ENCODE data around the gene CYTIP. TPM values are rescaled to one million over a fixed set of nuclear protein-coding genes. Genes with fewer than 3 reads are reported as not detected.
A peak's percentile ranks its signal among the peaks of the same experiment; 100 is the strongest.

The CYTIP gene
- 0.38 TPM in 1 of 3 replicates, not detected in the others for total RNA-seq

- Mint-ChIP-seq H3K27me3 (ENCODE audit: low read depth) (peaks cover 15% of the 10 kb centered on the region), H3K36me3 (no peaks in the 10 kb centered on the region), H3K27ac (no peak within 1 kb of the TSS), H3K4me3 (no peak within 1 kb of the TSS), H3K4me1 (peaks cover 7% of the 10 kb centered on the region), H3K9me3 (no peaks in the 10 kb centered on the region)
- DNase-seq (ENCODE audit: low spot score in 2 of 2, unreplicated experiment in 2 of 2): no peak
- no peak for TF ChIP-seq CTCF (IDR thresholded peaks at IDR 0.05; ENCODE audit: unreplicated experiment)
These were observed at the start of gene CYTIP for GRCh38 chr2:157443795-157444640. Gene CYTIP, minus strand, starts transcription at chr2:157444089. Its CDS starts 69 bp downstream, at chr2:157444020.

GRCh38 chr2:157492189-157492773 is 48.4 kb upstream of the CYTIP start:
- peaks cover 37% of the 10 kb centered on the region for H3K27me3 Mint-ChIP-seq (ENCODE audit: low read depth)
- no peak overlapping the region for H3K4me3 Mint-ChIP-seq
- peak; percentile 23 to 68 for DNase-seq (ENCODE audit: low spot score in 2 of 2, unreplicated experiment in 2 of 2)
- H3K27ac Mint-ChIP-seq: no peak overlapping the region
- no peaks in the 10 kb centered on the region for H3K4me1 Mint-ChIP-seq
- H3K9me3 Mint-ChIP-seq: no peaks in the 10 kb centered on the region
- H3K36me3 Mint-ChIP-seq: no peaks in the 10 kb centered on the region
- TF ChIP-seq CTCF (IDR thresholded peaks at IDR 0.05; ENCODE audit: unreplicated experiment): peak; percentile 71

GRCh38 chr2:157489983-157490382 is 46.1 kb upstream of the CYTIP start:
- Mint-ChIP-seq H3K4me1 (no peaks in the 10 kb centered on the region), H3K27me3 (ENCODE audit: low read depth) (peaks cover 49% of the 10 kb centered on the region), H3K4me3 (no peak overlapping the region), H3K36me3 (no peaks in the 10 kb centered on the region), H3K9me3 (no peaks in the 10 kb centered on the region), H3K27ac (no peak overlapping the region)
- DNase-seq (ENCODE audit: low spot score in 2 of 2, unreplicated experiment in 2 of 2): no peak
- TF ChIP-seq CTCF (IDR thresholded peaks at IDR 0.05; ENCODE audit: unreplicated experiment): no peak

- Mint-ChIP-seq H3K36me3 (no peaks in the 10 kb centered on the region), H3K27me3 (ENCODE audit: low read depth) (peaks cover 44% of the 10 kb centered on the region), H3K9me3 (no peaks in the 10 kb centered on the region), H3K27ac (no peak overlapping the region), H3K4me3 (no peak overlapping the region), H3K4me1 (no peaks in the 10 kb centered on the region)
- no peak for DNase-seq (ENCODE audit: low spot score in 2 of 2, unreplicated experiment in 2 of 2)
- TF ChIP-seq CTCF (IDR thresholded peaks at IDR 0.05; ENCODE audit: unreplicated experiment): no peak
These were observed 45.0 kb upstream of the CYTIP start for GRCh38 chr2:157488877-157489276.

GRCh38 chr2:157487747-157488146 is 43.9 kb upstream of the CYTIP start:
- no peaks in the 10 kb centered on the region for H3K9me3 Mint-ChIP-seq
- no peak overlapping the region for H3K27ac Mint-ChIP-seq
- H3K36me3 Mint-ChIP-seq: no peaks in the 10 kb centered on the region
- no peaks in the 10 kb centered on the region for H3K4me1 Mint-ChIP-seq
- DNase-seq (ENCODE audit: low spot score in 2 of 2, unreplicated experiment in 2 of 2): no peak
- TF ChIP-seq CTCF (IDR thresholded peaks at IDR 0.05; ENCODE audit: unreplicated experiment): no peak
- H3K27me3 Mint-ChIP-seq (ENCODE audit: low read depth): peaks cover 35% of the 10 kb centered on the region
- H3K4me3 Mint-ChIP-seq: no peak overlapping the region

Measured in mesothelial cell of epicardium (in vitro differentiated cells).